Osteoblast (primary cell): ENCODE results near the gene GABBR2. TPM values are rescaled to one million over a fixed set of nuclear protein-coding genes. Genes with fewer than 3 reads are reported as not detected.
A peak's percentile ranks its signal among the peaks of the same experiment; 100 is the strongest.

Source experiments
- DNase-seq: peaks from one replicate; pipeline ENCODE4 v3.0.0; 2011; ENCODE audit warnings: low spot score, mixed read lengths; ENCODE audit not compliant: insufficient read length; ENCODE audit errors: missing footprints
- H2AFZ ChIP-seq: 2 replicates; pipeline ENCODE4 v1.6.0; 2011; ENCODE audit warnings: mild to moderate bottlenecking, low read length
- H3K27ac ChIP-seq: 2 replicates; pipeline ENCODE4 v1.5.1; 2011; ENCODE audit warnings: mild to moderate bottlenecking, low read depth, low read length, moderate library complexity
- H3K27me3 ChIP-seq: 2 replicates; pipeline ENCODE4 v1.6.0; 2012; ENCODE audit warnings: mild to moderate bottlenecking, control low read depth, inconsistent platforms, low read length, moderate library complexity; ENCODE audit not compliant: insufficient read depth
- H3K36me3 ChIP-seq: 2 replicates; pipeline ENCODE4 v1.5.1; 2011; ENCODE audit warnings: mild to moderate bottlenecking, low read length, control low read depth, moderate library complexity; ENCODE audit not compliant: insufficient read depth
- H3K4me1 ChIP-seq: 2 replicates; pipeline ENCODE4 v1.5.1; 2011; ENCODE audit warnings: mild to moderate bottlenecking, low read length, control low read depth, moderate library complexity; ENCODE audit not compliant: insufficient read depth
- H3K4me2 ChIP-seq: 2 replicates; pipeline ENCODE4 v1.6.0; 2011; ENCODE audit warnings: mild to moderate bottlenecking, low read length; ENCODE audit not compliant: insufficient read depth
- H3K4me3 ChIP-seq: fragments of 200-600 bp; sonication (generic); 3 replicates; pipeline ENCODE4 v1.5.1; 2012; ENCODE audit warnings: mild to moderate bottlenecking, low read length, inconsistent platforms; ENCODE audit not compliant: insufficient read depth
- H3K79me2 ChIP-seq: 2 replicates; pipeline ENCODE4 v1.6.0; 2012; ENCODE audit warnings: mild to moderate bottlenecking, low read length, control low read depth, inconsistent platforms; ENCODE audit not compliant: insufficient read depth
- H3K9me3 ChIP-seq: 2 replicates; pipeline ENCODE4 v1.5.1; 2011; ENCODE audit warnings: low read depth, low read length, control low read depth
- H4K20me1 ChIP-seq: 2 replicates; pipeline ENCODE4 v1.6.0; 2012; ENCODE audit warnings: mild to moderate bottlenecking, low read length, control low read depth; ENCODE audit not compliant: insufficient read depth
- total RNA-seq: library from RNA; depleted of rRNA; stranded (reverse); fragments of >200 nt; gene quantifications from 2 replicates; pipeline ENCODE4 v1.2.3, GENCODE V29; 2012
- TF ChIP-seq, protein P1 (sequence below): IDR thresholded peaks from 2 replicates; pipeline ENCODE4 v1.5.1; 2011; ENCODE audit warnings: mild to moderate bottlenecking, low read depth, low read length, moderate library complexity; ENCODE audit errors: extremely low read depth

The GABBR2 gene
- total RNA-seq, 1 donor: under 0.01 TPM

DNA sequence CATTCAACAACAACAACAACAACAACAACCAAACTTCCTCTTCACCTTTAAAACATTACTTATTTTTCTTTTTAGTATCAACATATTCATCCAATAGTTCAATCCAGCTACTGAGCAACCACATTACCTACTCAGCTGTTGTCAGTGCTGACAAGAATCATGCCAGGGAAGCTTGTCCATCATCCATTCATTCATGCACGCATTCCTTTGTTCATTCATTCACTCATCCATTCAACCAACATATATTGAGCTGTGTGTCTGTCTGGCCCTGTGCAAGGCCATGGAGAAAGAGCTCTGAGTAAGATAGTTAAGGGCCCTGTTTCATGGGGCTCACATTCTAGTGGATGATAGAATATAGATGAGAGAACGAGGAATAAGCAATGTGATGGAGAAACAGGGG is 373.1 kb downstream of the GABBR2 start:
- no peaks in the 10 kb centered on the region for H4K20me1 ChIP-seq
- H3K79me2 ChIP-seq: no peaks in the 10 kb centered on the region
- H3K27me3 ChIP-seq: no peaks in the 10 kb centered on the region
- DNase-seq: no peak
- H3K27ac ChIP-seq: no peak overlapping the region
- TF ChIP-seq, protein P1, sequence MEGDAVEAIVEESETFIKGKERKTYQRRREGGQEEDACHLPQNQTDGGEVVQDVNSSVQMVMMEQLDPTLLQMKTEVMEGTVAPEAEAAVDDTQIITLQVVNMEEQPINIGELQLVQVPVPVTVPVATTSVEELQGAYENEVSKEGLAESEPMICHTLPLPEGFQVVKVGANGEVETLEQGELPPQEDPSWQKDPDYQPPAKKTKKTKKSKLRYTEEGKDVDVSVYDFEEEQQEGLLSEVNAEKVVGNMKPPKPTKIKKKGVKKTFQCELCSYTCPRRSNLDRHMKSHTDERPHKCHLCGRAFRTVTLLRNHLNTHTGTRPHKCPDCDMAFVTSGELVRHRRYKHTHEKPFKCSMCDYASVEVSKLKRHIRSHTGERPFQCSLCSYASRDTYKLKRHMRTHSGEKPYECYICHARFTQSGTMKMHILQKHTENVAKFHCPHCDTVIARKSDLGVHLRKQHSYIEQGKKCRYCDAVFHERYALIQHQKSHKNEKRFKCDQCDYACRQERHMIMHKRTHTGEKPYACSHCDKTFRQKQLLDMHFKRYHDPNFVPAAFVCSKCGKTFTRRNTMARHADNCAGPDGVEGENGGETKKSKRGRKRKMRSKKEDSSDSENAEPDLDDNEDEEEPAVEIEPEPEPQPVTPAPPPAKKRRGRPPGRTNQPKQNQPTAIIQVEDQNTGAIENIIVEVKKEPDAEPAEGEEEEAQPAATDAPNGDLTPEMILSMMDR: no peak
- no peak overlapping the region for H2AFZ ChIP-seq
- no peaks in the 10 kb centered on the region for H3K36me3 ChIP-seq
- H3K4me1 ChIP-seq: peaks cover 8% of the 10 kb centered on the region
- no peak overlapping the region for H3K4me2 ChIP-seq
- H3K4me3 ChIP-seq: no peak overlapping the region
- no peaks in the 10 kb centered on the region for H3K9me3 ChIP-seq

DNA sequence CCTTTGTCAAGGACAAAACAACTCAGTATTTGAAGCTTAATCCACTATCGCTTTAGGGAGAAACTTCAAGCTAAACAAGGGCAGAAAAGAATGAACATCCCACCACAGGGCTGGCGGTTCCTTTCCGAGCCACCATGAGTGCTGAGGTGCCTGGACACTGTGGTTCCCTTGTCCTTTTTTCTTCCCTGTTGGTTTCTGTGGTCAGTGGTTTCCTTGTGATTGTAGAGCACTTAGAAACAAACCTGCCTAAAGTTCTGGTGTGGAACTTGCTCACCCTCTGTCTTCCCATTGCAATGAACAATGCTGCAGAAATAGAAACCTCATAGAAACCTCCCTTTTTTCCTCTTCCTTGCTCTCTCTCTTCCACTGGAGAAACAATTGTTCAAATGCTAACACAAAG is 373.9 kb downstream of the GABBR2 start:
- no peaks in the 10 kb centered on the region for H3K36me3 ChIP-seq
- no peaks in the 10 kb centered on the region for H3K79me2 ChIP-seq
- no peaks in the 10 kb centered on the region for H3K27me3 ChIP-seq
- H2AFZ ChIP-seq: no peak overlapping the region
- H3K4me2 ChIP-seq: no peak overlapping the region
- H3K4me1 ChIP-seq: peaks cover 8% of the 10 kb centered on the region
- H3K9me3 ChIP-seq: no peaks in the 10 kb centered on the region
- H3K4me3 ChIP-seq: no peak overlapping the region
- no peak overlapping the region for H3K27ac ChIP-seq
- no peak for DNase-seq
- no peaks in the 10 kb centered on the region for H4K20me1 ChIP-seq
- TF ChIP-seq, protein P1: no peak

DNA sequence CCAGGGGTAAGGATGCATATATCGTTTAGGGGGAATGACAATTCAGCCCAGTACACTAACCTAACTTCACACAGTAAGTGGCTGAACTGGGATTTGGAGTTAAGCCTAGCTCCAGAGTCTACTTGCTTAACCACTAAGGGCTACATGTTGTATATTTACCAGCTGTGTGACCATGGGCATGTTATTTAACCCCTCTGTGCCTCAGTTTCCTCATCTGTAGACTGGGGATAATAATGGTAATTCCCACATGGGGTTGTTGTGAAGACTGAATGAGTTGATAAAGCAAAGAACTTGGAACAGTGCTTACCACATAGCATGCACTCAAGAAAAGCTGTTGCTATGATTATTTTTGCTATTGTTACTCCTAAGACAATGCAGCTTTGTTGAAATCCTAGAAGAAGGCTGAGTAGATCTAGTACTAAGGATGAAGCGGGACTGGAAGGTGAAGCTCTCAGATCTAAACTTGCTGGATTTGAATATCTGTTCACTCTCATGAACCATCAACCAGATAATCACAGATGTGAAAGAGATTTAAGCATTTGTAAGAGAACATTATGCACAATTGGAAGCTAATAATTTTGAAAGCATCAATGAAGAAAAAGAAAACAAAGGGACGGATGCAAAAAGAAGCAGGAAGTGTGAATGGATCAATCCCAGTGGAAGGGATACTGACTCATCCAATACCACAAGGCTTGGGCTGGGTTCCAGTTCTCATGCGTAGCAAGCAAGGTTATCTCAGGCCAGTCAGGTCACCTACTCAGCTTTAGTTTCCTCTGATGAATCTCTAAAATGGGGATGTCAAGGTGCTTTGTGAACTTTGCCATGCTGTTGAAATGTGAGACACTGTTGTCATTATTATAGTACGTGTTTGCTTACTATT is 374.8 kb downstream of the GABBR2 start:
- peak; percentile 74 for DNase-seq
- no peaks in the 10 kb centered on the region for H3K36me3 ChIP-seq
- peak overlapping the region; percentile 14 for H3K4me2 ChIP-seq
- peak overlapping the region; percentile 30 for H3K27ac ChIP-seq
- H3K27me3 ChIP-seq: no peaks in the 10 kb centered on the region
- no peak overlapping the region for H3K4me3 ChIP-seq
- peaks cover 8% of the 10 kb centered on the region for H3K4me1 ChIP-seq
- H3K79me2 ChIP-seq: no peaks in the 10 kb centered on the region
- H4K20me1 ChIP-seq: no peaks in the 10 kb centered on the region
- no peak overlapping the region for H2AFZ ChIP-seq
- no peaks in the 10 kb centered on the region for H3K9me3 ChIP-seq
- TF ChIP-seq, protein P1: no peak

DNA sequence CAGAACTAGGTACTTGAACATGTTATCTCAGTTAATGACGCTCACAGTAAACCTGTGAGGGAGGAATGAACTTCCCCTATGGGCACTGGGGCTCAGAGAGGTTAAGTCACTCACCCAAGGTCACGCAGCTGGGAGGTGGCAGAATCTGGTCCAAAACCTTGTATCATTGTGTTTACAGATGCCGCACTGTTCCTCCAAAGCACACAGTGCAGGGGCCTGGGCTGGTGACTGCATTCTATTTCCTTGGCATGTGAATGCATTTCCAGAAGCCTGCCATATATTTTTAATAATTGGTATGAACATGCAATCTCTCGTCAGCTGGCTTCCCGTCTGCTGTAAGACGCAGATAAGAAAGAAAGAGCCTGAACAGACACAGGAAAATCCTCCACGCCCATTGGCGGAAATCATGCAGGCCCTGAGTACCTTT is 376.3 kb downstream of the GABBR2 start:
- H3K79me2 ChIP-seq: no peaks in the 10 kb centered on the region
- H3K9me3 ChIP-seq: no peaks in the 10 kb centered on the region
- no peak overlapping the region for H3K4me2 ChIP-seq
- H4K20me1 ChIP-seq: no peaks in the 10 kb centered on the region
- H3K27ac ChIP-seq: no peak overlapping the region
- H3K4me1 ChIP-seq: peaks cover 8% of the 10 kb centered on the region
- H3K36me3 ChIP-seq: no peaks in the 10 kb centered on the region
- no peak overlapping the region for H3K4me3 ChIP-seq
- H3K27me3 ChIP-seq: no peaks in the 10 kb centered on the region
- H2AFZ ChIP-seq: no peak overlapping the region
- no peak for DNase-seq
- TF ChIP-seq, protein P1: no peak
